Measurements from ENCODE around the gene NAT8.
"Not testable (repeated sequence)": the region's sequence is repeated elsewhere in the genome, so short reads cannot be mapped to it uniquely, and the experiment has no call there.

NAT8 gene

DNA sequence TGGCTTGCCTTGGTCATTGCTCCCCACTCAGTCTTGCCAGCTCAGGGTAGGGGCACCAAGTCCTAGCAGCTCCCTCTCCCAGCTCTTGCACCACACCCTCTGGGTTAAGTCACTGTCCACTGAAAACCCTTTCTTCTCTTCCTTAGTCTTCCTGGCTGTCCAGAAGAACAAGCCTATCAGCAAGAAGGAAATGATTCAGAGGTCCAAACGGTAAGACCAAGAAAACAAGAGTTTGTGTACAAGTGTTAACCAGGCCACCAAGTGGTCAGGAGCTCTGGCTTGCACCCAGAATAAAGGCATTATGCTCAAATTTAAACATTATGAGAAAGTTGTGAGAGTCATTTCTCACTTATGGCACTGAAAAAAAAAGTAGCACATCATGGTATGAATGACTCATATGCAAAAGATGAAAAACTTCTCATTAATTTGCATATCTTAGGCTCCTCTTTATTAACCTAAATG is 32.5 kb upstream of the NAT8 start:
- not testable (repeated sequence) for H3K27ac Mint-ChIP-seq; H3K4me1 Mint-ChIP-seq; H3K9me3 Mint-ChIP-seq; H3K27me3 Mint-ChIP-seq (ENCODE audit: low read depth); H3K36me3 Mint-ChIP-seq (ENCODE audit: low read depth); H3K4me3 Mint-ChIP-seq

DNA sequence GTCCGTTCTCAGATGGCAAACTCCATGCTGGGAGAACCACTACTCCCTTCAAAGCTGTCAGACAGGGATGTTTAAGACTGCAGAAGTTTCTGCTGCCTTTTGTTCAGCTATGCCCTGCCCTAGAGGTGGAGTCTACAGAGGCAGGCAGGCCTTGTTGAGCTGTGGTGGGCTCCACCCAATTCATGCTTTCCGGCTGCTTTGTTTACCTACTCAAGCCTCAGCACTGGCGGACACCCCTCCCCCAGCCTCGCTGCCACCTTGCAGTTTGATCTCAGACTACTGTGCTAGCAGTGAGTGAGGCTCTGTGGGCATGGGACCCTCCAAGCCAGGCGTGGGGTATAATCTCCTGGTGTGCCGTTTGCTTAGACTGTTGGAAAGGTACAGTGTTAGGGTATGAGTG is 27.8 kb upstream of the NAT8 start:
- H3K27me3 Mint-ChIP-seq (ENCODE audit: low read depth); H3K27ac Mint-ChIP-seq; H3K4me1 Mint-ChIP-seq; H3K9me3 Mint-ChIP-seq; H3K36me3 Mint-ChIP-seq (ENCODE audit: low read depth); H3K4me3 Mint-ChIP-seq: not testable (repeated sequence)

DNA sequence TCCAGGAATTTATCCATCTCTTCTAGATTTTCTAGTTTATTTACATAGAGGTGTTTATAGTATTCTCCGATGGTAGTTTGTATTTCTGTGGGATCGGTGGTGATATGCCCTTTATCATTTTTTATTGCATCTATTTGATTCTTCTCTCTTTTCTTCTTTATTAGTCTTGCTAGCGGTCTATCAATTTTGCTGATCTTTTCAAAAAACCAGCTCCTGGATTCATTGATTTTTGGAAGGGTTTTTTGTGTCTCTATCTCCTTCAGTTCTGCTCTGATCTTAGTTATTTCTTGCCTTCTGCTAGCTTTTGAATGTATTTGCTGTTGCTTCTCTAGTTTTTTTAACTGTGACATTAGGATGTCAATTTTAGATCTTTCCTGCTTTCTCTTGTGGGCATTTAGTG is 25.0 kb upstream of the NAT8 start:
- not testable (repeated sequence) for H3K27ac Mint-ChIP-seq; H3K4me3 Mint-ChIP-seq; H3K4me1 Mint-ChIP-seq; H3K36me3 Mint-ChIP-seq (ENCODE audit: low read depth); H3K27me3 Mint-ChIP-seq (ENCODE audit: low read depth); H3K9me3 Mint-ChIP-seq

DNA sequence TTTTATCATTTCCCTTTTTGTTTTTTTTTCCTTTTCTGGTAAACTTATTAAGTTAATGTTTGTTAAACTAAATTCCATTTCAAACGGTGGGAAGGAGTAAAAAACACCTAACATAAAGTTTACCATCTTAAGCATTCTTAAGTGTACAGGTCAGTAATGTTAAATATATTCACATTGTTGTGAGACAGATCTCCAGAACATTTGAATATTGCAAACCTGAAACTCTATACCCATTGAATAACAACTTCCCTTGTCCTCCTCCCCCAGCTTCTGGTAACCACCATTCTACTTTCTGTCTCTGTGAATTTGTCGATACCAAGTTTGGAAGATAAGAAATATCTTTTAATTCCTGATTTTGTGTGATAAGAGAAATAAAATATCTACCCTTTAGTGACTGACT is 12.0 kb upstream of the NAT8 start:
- H3K27me3 Mint-ChIP-seq (ENCODE audit: low read depth) = peaks cover 4% of the 10 kb centered on the region
- no peaks in the 10 kb centered on the region for H3K4me1 Mint-ChIP-seq
- H3K4me3 Mint-ChIP-seq = no peak overlapping the region
- no peaks in the 10 kb centered on the region for H3K36me3 Mint-ChIP-seq (ENCODE audit: low read depth)
- no peak overlapping the region for H3K27ac Mint-ChIP-seq
- H3K9me3 Mint-ChIP-seq = peaks cover 2% of the 10 kb centered on the region
- TF ChIP-seq, protein P1, sequence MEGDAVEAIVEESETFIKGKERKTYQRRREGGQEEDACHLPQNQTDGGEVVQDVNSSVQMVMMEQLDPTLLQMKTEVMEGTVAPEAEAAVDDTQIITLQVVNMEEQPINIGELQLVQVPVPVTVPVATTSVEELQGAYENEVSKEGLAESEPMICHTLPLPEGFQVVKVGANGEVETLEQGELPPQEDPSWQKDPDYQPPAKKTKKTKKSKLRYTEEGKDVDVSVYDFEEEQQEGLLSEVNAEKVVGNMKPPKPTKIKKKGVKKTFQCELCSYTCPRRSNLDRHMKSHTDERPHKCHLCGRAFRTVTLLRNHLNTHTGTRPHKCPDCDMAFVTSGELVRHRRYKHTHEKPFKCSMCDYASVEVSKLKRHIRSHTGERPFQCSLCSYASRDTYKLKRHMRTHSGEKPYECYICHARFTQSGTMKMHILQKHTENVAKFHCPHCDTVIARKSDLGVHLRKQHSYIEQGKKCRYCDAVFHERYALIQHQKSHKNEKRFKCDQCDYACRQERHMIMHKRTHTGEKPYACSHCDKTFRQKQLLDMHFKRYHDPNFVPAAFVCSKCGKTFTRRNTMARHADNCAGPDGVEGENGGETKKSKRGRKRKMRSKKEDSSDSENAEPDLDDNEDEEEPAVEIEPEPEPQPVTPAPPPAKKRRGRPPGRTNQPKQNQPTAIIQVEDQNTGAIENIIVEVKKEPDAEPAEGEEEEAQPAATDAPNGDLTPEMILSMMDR (IDR thresholded peaks at IDR 0.05; ENCODE audit: unreplicated experiment in 3 of 3) = no peak

DNA sequence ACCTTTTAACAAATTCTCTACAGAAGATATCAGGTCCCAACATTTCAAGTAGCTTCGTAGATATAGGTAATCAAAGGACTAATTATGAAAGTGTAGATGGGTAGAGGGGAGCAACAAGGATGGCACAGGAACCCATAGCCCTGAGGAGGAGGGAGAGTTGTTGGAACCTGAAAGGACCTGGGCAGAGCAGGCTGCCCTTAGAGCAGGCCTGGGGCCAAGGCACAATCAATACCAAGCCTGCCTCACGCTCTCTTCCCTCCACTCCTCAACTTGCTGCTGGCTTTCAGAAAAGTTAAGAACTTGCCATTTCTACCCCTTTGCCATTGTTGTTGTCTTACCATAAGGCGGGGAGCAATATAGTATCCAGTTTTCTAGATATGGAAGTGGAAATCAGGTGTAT is 10.1 kb upstream of the NAT8 start:
- Mint-ChIP-seq H3K27ac (no peak overlapping the region), H3K36me3 (ENCODE audit: low read depth) (peaks cover 4% of the 10 kb centered on the region), H3K27me3 (ENCODE audit: low read depth) (peaks cover 4% of the 10 kb centered on the region), H3K4me1 (no peaks in the 10 kb centered on the region), H3K4me3 (no peak overlapping the region), H3K9me3 (peaks cover 3% of the 10 kb centered on the region)
- TF ChIP-seq, protein P1 (IDR thresholded peaks at IDR 0.05; ENCODE audit: unreplicated experiment in 3 of 3) = no peak

DNA sequence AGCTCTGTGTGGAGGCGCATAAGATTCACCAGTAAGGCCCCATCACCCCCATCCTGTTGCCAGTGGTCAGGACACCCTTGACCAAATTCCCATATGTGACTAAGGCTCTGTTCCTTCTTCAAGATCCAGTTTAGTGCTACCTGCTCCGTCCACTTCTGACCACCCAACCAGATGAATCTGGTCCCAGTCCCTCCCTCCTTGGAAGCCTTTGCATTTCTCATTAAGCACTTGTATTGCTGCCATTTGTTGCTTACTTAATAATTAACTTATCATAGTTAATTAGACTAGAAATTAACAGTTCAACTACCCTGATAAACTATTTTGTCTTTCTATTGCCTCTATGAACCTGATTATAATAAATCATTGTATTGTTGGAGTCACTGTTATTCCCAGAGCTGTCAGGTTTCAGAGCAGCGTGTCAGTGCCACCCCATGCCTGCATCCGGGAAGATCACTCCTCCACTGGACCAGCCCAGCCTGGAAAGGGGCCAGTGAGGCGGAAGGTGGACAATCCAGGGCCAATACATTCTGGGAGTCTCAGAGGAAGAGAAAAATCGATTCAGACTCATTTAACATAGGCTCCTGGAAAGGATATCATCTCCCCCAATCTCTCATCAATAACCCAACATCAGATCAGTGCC is 9.5 kb upstream of the NAT8 start:
- H3K4me3 Mint-ChIP-seq = no peak overlapping the region
- peak overlapping the region in 1 of 3 experiments; percentile 77 for H3K27ac Mint-ChIP-seq

DNA sequence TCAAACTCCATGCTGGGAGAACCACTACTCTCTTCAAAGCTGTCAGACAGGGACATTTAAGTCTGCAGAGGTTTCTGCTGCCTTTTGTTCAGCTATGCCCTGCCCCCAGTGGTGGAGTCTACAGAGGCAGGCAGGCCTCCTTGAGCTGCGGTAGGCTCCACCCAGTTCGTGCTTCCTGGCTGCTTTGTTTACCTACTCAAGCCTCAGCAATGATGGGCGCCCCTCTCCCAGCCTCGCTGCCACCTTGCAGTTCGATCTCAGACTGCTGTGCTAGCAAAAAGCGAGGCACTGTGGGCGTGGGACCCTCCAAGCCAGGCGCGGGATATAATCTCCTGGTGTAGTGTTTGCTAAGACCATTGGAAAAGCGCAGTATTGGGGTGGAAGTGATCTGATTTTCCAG is 5.5 kb upstream of the NAT8 start:
- H3K27ac Mint-ChIP-seq; H3K4me3 Mint-ChIP-seq; H3K36me3 Mint-ChIP-seq (ENCODE audit: low read depth); H3K9me3 Mint-ChIP-seq; H3K4me1 Mint-ChIP-seq: not testable (repeated sequence)
- peaks cover 16% of the 10 kb centered on the region for H3K27me3 Mint-ChIP-seq (ENCODE audit: low read depth)

More for the DNA sequence above, 9.5 kb upstream of the NAT8 start:
- Mint-ChIP-seq H3K4me1 (no peaks in the 10 kb centered on the region), H3K36me3 (ENCODE audit: low read depth) (peaks cover 4% of the 10 kb centered on the region), H3K27me3 (ENCODE audit: low read depth) (peaks cover 4% of the 10 kb centered on the region), H3K9me3 (peaks cover 6% of the 10 kb centered on the region)
- TF ChIP-seq, protein P1 (IDR thresholded peaks at IDR 0.05; ENCODE audit: unreplicated experiment in 3 of 3) = no peak

DNA sequence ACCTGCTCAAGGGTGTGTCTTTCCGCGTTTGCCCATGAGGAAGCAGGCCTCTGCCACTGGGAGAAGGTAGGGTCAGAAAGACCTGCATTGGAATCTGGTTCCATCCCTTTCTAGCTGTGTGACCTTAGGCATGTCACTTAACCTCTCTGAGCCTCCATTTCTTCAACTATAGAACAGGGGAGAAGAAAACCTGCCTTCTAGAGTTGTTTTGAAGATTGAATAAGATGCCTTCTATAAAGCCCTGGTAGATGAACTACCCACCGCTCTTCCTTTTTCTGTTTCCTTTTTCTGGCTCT is 507 bp downstream of the NAT8 start:
- Mint-ChIP-seq H3K27me3 (ENCODE audit: low read depth) (peaks cover 11% of the 10 kb centered on the region), H3K27ac (peak overlapping the region in 1 of 3 experiments; percentile 89), H3K36me3 (ENCODE audit: low read depth) (no peaks in the 10 kb centered on the region), H3K4me3 (peak overlapping the region in 1 of 3 experiments; percentile 35), H3K9me3 (peaks cover 15% of the 10 kb centered on the region), H3K4me1 (no peaks in the 10 kb centered on the region)
- TF ChIP-seq, protein P1 (IDR thresholded peaks at IDR 0.05; ENCODE audit: unreplicated experiment in 3 of 3) = no peak
